ENCODE measurements around the gene SMOC1. TPM values are rescaled to one million over a fixed set of nuclear protein-coding genes. Genes with fewer than 3 reads are reported as not detected.

SMOC1 gene
- total RNA-seq, 2 donors from 2014 or later: 5.3 to 14.0 TPM

DNA sequence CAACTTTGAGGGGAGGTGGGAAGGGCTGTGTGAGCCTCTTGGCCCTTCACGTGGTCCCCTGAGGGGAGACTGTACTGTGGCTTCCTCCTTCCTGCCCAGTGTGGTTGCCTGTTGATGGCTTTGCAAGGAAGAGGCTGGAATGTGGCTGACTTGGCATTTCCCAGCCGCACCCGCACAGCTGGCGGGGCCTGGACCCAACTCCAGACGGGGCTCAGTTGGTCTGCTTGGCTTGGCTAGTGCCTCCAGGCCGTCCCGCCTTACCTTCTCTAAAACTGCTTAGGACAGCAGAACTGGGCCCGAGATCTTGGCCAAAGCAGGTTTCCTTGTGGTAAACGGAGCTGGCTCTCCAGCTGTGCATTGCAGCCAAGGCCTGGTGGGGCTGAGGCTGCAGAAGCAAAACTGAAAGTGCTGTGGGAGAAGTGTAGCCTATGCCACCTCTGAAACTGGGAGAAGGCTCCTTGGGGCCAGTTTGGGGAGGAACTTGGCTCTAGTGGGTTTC lies 139.5 kb downstream of the SMOC1 start:
- H3K4me3 ChIP-seq: no peak overlapping the region

DNA sequence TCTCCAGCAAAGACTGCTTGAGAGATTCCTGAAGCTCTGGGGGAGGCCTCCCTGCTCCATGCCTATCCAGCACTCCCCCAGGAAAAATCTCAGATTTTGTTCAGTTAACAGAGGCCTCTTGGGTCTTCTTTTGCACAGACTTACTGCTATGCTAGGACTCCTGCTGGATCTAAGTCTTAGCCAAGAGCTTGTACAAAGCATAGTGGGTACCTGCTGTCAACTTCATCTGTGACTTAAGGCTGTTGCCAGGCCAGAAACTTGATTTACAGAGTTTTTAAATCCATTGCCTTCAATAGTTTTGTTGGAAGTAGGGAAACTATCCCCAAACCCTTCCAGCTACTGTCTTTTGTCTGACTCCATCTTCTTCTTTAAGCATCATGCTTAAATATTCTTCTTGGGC lies 140.5 kb downstream of the SMOC1 start:
- Histone ChIP-seq H3K27me3 (no peaks in the 10 kb centered on the region), H3K4me3 (no peak overlapping the region), H3K27ac (no peak overlapping the region), H3K4me1 (no peaks in the 10 kb centered on the region), H3K36me3 (replicated peaks in 1 of 2; ENCODE audit: insufficient read depth in 1 of 2, low read depth in 2 of 2) (no peaks in the 10 kb centered on the region), H3K9me3 (no peaks in the 10 kb centered on the region)
- ATAC-seq (no peak), DNase-seq (no peak)
- TF ChIP-seq, protein P1, sequence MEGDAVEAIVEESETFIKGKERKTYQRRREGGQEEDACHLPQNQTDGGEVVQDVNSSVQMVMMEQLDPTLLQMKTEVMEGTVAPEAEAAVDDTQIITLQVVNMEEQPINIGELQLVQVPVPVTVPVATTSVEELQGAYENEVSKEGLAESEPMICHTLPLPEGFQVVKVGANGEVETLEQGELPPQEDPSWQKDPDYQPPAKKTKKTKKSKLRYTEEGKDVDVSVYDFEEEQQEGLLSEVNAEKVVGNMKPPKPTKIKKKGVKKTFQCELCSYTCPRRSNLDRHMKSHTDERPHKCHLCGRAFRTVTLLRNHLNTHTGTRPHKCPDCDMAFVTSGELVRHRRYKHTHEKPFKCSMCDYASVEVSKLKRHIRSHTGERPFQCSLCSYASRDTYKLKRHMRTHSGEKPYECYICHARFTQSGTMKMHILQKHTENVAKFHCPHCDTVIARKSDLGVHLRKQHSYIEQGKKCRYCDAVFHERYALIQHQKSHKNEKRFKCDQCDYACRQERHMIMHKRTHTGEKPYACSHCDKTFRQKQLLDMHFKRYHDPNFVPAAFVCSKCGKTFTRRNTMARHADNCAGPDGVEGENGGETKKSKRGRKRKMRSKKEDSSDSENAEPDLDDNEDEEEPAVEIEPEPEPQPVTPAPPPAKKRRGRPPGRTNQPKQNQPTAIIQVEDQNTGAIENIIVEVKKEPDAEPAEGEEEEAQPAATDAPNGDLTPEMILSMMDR (IDR thresholded peaks at IDR 0.05): no peak
- TF ChIP-seq POLR2A (IDR thresholded peaks at IDR 0.05): no peak
- intact Hi-C loops (cut with DNase I): loop anchor here (5.0 kb wide), 1 partner anchor 202 kb away; no protein-coding TSS in a partner anchor

More for the DNA sequence above, 139.5 kb downstream of the SMOC1 start:
- no peak for ATAC-seq
- H3K36me3 ChIP-seq (replicated peaks in 1 of 2; ENCODE audit: insufficient read depth in 1 of 2, low read depth in 2 of 2): no peaks in the 10 kb centered on the region
- DNase-seq: peak in 1 of 4 donors; percentile 19
- no peaks in the 10 kb centered on the region for H3K9me3 ChIP-seq
- no peak overlapping the region for H3K27ac ChIP-seq
- H3K27me3 ChIP-seq: no peaks in the 10 kb centered on the region
- no peaks in the 10 kb centered on the region for H3K4me1 ChIP-seq
- intact Hi-C loops (cut with DNase I): no loop called here
- 58 to 75% methylated on average over 2 to 9 of the region's 9 CpGs for WGBS, 2 donors
- TF ChIP-seq, protein P1 (IDR thresholded peaks at IDR 0.05): no peak
- no peak for TF ChIP-seq POLR2A (IDR thresholded peaks at IDR 0.05)

DNA sequence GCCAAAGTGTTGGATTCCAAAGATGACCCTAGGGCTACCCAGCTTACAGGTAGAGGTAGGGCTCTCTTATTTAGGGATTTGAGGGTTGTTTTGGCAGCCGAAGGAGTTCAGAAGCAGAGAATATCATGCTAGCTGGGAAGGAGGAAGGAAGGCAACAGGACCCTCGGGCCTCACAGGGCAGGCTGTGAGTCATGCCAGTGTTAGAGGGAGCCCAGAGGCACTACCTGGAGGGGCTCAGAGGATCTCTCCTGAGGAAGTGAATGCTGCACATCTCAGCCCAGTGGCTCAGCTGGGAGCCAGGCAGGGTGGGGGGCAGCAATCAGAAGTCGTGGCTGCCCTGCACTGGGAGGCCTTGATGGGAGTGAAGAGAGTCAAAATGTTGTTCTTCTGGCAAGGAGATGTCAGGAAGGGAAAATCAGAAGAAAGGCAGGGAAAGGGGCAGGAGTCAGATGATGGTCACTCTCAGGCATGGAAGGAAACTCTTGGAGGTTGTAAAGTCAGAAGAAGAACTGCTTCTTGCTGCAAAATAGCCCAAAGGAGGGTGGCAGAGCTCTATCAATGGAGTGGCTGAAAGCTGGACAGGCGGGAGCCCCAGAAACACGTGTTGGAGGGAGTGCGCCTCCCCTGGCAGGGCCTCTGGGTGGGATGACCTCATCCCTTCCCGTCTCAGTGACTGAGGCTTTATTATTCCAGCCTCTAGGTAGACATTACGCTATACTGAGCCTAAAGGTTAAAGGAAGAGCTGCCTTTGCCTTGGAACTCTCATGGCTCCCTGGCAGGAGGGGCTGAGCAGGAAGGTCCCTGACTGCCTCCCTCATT lies 141.3 kb downstream of the SMOC1 start:
- Histone ChIP-seq H3K9me3 (no peaks in the 10 kb centered on the region), H3K4me3 (no peak overlapping the region), H3K27me3 (no peaks in the 10 kb centered on the region), H3K27ac (no peak overlapping the region), H3K36me3 (replicated peaks in 1 of 2; ENCODE audit: insufficient read depth in 1 of 2, low read depth in 2 of 2) (no peaks in the 10 kb centered on the region), H3K4me1 (no peaks in the 10 kb centered on the region)
- intact Hi-C loops (cut with DNase I): loop anchor here (5.0 kb wide), 1 partner anchor 203 kb away; no protein-coding TSS in a partner anchor
- DNase-seq (no peak), ATAC-seq (no peak)
- 65 to 74% methylated on average over 6 to 8 of the region's 8 CpGs for WGBS, 2 donors
- TF ChIP-seq, protein P1 (IDR thresholded peaks at IDR 0.05): no peak
- TF ChIP-seq POLR2A (IDR thresholded peaks at IDR 0.05): no peak

DNA sequence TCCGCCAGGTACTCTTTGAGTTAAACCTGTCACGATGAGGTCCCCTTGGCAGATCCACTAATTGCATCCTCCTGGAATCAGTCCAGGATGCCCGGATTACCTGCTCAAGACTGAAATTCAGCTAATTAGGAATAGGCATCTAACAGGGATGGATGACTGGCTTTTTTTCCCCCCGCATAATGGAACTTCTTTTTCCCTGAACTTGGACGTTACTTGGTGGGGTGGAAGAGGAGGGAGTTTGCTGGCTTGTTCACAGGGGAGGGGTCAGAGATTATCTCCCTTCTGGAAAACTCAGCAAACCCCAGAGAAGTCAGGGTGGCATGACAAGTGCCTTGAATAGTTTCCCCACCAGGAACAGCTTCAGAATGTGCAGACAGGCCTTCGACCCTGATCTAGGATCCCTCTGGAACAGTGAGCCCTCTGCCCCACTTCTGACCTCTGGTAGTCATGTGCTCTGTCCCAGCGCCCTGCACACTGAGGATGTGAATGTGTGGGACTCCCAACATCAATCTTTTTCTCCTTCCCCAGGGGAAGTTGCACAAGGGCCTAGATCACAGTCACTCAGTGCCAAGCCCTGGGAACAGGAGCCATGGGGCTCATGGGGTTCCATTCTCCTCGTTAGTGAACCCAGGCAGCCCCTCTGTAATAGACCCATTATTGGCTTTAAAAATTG lies 142.5 kb downstream of the SMOC1 start:
- Histone ChIP-seq H3K4me1 (no peaks in the 10 kb centered on the region), H3K4me3 (no peak overlapping the region), H3K27ac (no peak overlapping the region), H3K9me3 (no peaks in the 10 kb centered on the region), H3K27me3 (no peaks in the 10 kb centered on the region), H3K36me3 (replicated peaks in 1 of 2; ENCODE audit: insufficient read depth in 1 of 2, low read depth in 2 of 2) (no peaks in the 10 kb centered on the region)
- intact Hi-C loops (cut with DNase I): loop anchor here (5.0 kb wide), 1 partner anchor 204 kb away; no protein-coding TSS in a partner anchor
- no peak for TF ChIP-seq POLR2A (IDR thresholded peaks at IDR 0.05)
- TF ChIP-seq, protein P1 (IDR thresholded peaks at IDR 0.05): no peak
- WGBS, 2 donors: 61 to 65% methylated on average over 8 of the region's 8 CpGs
- DNase-seq: no peak
- ATAC-seq: no peak

Measured in body of pancreas (tissue), 4 donors.